Raji (cell line): ENCODE data around the gene GPS1.

Experiments
- POLR2A ChIP-seq: IDR thresholded peaks from 2 replicates; pipeline ENCODE4 v1.6.1; 2011; ENCODE audit warnings: low read depth, low read length, control low read depth; ENCODE audit not compliant: insufficient read depth

The GPS1 gene

DNA sequence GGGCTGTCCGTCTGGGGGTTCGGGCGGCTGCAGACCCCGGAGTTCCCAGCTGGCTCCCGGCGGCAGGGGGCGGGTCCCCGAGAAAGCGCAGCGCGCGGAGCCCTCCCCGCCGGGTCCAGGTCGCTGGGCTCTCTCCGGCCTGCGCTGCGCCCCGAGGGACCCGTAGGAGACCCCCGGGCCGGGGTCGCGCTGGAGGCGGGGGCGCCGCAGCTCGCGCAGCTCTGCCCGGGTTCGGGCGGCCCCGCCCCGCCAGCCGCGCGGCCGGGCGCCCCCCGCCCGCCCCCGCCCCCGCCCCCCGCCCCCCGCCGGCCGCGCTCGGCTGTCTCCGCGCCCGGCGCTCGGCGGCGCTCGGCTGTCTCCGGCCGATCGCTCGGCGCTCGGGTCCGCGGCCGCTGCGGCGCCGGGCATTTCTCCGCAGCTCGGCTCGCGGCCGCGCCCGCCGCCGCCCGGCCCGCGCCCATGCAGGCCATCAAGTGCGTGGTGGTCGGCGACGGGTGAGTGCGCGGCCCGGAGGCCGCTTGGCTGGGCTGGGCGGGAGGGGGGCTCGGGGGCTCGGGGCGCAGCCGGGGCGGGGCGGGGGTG is 20.3 kb upstream of the GPS1 start, which contains the start of gene RAC3:
Gene RAC3, plus strand, starts transcription at position 376 of the 582 bp plus-strand sequence. Its CDS starts 84 bp downstream, at position 460.
- TF ChIP-seq POLR2A = no peak

DNA sequence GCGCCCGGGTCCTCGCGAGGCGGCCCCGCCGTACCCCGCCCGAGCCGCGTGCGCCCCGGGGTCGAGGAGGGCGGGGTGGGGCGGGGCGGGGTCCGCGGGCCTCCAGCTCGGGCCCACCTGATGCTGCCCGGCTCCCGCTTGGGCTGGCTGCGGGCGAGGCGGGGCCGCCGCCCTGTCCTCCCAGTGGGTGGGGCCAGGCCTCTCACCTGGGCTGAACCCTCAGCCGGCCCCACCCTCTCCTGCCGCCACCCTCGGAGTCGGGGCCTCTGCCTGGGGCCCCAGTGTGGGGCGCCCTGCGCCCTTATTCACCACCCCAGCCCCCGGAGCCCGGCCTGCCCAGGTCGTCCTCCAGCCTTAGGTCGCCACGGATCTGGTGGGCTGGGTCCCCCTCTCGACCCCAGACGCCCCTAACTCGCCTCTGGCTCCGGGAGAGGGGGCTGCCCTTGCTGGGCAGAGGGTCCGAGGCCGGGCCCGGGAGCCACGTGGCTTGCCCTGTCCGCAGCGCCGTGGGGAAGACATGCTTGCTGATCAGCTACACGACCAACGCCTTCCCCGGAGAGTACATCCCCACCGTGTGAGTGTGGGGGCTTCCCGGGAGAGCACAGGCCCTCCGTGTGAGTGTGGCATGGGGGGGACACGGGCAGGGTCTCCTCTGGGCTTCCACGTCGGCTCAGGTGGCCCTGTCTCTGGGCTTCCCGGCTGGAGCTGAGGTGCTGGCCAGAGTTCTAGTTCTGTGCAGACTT is 19.6 kb upstream of the GPS1 start:
- TF ChIP-seq POLR2A = no peak

DNA sequence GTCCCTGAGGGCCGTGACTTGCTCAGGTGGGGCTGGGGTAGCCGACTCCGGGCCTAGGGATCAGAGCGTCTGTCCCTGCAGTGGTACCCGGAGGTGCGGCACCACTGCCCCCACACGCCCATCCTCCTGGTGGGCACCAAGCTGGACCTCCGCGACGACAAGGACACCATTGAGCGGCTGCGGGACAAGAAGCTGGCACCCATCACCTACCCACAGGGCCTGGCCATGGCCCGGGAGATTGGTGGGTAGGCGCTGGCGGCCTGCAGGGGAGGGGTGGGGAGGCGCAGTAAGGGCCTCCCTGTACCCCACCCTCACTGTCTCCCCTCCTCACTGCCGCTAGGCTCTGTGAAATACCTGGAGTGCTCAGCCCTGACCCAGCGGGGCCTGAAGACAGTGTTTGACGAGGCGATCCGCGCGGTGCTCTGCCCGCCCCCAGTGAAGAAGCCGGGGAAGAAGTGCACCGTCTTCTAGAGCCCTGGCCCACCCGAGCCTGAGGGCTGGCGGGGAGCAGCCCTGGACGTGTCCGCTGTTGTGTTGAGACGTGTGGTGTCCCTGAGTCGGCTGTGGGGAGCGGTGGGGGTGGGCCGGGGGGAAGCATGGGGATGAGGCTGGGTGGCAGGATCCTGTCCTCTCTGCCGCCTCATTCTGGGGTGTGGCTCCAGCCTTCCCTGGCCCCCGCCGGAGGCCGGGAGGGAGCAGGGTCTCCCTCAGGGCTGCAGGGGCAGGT is 18.2 kb upstream of the GPS1 start:
- no peak for TF ChIP-seq POLR2A

DNA sequence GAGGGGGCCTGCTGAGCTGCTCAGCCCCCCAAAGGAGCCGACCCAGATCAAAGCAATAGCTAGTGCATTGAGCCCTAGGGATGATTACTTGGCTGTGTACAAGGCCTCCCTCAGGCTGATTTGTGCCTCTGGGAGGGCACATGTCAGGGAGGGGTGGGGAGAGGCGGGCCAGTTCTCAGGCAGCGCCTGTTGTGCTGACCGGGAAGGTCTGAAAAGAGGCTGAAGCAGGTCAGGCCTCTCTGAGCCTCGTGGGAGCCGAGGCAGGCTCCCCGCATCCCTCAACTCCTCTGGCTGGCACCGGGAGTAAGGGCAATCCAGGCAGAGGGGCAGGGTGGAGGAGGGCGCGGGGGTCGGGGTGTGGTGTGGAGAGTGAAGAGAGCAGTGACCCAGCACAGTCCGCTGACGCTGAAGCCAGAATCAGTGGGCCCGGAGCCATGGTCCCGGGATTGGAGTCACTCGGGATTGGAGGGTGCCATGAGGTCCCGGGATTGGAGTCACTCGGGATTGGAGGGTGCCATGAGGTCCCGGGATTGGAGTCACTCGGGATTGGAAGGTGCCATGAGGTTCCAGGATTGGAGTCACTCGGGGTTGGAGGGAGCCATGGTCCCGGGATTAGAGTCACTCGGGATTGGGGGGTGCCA is 17.2 kb upstream of the GPS1 start:
- TF ChIP-seq POLR2A = no peak

DNA sequence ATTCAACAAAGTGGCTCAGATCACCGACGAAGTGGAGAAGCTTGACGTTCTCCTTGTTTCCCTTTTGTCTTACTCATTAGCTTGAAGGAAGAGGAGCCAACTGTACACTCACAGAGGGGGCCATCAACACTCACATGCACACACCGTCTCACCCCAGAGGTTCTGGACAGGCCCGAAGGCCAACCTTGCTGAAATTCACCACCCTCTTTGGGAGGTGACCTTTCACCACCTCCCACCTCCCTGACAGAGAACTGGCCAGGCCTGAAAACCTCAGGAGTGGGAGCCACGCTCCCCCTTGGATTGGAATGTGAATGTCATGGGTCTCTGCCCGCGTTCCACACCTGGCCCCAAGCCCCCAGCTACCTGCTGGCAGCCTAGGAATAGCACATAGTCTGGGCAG is 16.2 kb upstream of the GPS1 start:
- TF ChIP-seq POLR2A = no peak

DNA sequence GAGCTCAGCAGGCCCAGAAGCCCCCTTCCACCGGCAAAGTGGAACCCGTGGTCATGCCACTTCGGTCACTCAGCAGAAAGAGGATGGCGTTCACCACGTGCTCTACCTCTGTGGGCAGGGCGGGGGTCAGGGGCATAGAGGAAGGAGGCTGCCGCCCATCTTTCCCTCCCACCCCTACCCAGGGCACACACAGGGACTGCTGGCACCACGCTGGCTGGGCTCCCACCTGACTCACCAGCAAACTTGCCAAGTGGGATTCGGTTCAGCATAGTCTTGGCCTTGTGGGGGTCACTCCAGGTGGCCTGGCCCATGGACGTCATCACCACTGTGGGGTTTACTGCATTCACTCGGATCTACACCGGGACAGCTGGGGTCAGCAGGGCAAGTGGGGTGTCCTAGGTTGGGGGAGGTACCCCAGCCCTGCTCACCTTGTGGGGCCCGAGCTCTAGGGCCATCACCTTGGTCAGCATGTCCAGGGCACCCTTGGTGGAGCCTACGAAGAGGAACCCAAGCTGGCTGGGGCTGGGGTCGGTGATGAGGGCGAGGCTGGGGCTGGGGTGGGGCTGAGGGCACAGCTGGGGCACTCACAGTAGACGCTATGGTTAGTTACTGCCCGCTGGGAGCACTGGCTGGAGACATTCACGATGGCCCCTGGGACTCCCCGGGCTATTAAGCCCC is 15.6 kb upstream of the GPS1 start:
- 0 out of 2 replicates have a peak, but pooled peaks have one; percentile 15 for TF ChIP-seq POLR2A

DNA sequence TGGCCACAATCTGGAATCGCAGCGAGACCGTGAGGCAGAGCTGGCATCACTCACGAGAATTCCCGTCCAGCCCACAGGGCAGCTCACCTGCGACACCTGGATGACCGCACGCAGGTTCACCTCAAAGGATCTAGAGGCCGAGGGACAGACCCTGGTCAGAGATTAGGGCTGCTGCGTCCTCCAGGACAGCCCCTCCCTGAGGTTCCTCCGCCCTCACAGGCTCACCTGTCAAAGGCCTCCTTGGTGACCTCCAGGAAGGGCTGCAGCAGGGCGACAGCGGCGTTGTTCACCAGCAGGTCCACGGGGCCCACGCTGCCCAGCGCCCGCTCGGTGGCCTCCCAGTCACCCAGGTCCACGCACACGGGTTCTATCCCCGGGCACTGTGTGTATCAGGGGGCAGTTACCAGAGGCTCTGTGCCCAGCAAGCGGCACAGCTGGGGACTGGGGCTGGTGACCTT is 15.0 kb upstream of the GPS1 start:
- TF ChIP-seq POLR2A = no peak

DNA sequence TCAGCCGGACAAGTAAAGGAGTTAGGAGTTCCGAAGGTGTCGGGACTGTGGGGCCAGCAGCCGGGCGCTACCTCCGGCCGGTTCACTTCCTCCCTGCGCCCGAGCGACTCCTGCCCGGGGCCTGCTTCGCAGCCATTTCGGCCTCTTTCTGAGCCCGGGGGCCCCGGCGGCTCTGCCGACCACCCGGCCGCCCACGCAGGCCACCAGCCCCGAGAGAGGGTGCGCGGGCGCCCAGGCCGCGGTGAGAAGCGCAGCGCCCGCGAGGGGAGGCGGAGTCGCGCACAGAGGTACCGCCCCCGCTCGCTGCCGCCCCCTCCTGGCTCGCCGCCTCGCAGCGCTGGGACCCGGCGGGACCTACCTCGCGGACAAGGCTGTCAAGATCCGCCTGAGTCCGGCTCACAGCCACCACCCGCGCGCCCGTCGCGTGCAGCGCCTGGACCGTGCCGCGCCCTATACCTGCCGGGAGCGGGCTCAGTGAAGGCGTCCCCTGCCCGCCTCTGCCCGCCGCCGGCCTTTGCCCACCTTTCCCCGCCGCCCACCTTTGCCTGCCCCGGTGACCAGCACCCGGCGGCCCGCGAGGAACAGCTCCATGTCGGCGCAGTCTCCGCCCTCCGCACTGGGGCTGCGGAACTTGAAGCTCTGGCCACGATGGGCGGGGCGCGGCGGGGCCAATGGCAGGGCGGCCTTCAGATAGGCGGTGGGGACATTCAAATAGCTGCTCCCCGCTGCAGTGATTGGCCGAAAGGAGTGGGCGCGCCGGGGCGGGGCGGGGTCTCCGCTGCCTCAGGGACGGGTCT is 14.4 kb upstream of the GPS1 start, which contains the start of gene DCXR:
Gene DCXR, minus strand, starts transcription at position 606 of the 797 bp plus-strand sequence. Its CDS starts 15 bp downstream, at position 591.
- peak; percentile 97 for TF ChIP-seq POLR2A

DNA sequence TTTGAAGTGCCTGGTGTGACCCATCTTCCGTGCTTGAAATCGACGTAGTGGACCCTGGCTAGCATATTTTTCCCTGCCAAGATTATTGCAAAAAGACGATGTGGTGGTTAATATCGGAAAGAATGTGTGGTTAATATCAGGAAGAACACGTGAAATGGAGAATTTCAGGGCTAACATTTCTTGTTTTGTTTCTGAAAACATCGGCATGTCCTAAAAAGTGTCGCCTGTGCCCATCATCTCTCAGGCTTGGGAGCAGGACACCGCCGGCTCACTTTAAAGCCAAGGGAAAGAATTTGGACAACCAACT is 13.9 kb upstream of the GPS1 start:
- TF ChIP-seq POLR2A = no peak

DNA sequence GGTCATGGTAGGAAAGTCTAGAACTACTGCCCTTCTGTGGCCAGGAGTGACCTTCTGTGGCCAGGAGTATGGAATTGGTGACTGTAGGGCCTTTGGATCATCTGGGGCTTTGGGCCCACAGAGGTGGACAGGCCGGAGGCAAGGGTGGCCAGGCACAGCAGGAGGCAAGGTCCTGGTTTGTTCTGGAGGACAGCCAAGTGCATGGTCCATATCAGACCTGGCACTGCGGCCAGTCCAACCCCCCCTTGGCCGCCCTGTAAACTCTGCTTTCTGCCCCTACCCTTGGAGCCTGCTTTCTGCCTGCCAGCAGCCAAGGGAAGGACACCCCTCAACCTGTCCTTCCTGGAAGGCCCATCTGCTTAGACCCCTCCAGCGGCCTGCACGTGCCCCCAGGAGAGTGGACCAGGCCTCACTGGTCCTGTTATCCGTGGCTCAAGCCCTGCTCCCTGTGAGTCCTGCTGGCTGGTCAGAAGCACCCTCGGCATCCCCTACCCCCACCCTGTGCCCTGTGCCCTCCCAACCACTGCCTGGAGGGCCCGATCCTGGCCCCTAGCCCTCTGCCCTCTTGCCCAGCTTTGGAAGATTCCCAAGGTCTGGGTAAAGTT is 11.9 kb upstream of the GPS1 start:
- TF ChIP-seq POLR2A = no peak

DNA sequence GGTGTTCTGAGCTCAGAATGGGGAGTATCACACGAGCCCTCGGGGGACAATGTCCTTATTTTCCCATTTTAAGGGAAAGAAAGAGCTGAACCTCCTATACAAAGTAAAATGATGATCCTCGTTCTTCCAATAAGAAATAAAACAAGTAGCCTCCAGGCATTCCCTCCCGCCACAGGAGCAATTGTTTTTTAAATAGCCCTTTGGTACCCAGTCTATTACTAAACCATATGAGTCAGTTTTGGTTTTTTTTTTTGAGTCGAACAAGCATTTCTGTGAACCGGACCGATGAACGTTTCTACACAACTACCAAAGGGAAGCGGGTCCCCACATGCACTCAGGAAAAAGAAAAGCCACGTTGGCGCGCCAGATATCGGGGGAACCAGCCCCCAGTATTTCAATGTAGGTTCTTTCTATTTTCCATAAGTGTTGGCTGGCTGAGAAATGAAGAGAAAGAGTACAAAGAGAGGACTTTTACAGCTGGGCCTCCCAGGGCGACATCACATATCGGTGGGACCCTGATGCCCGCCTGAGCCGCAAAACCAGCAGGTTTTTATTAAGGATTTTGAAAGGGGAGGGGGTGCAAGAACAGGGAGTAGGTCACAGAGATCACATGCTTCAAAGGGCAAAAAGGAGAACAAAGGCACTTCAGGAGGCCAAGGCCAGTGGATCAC is 10.4 kb upstream of the GPS1 start:
- no peak for TF ChIP-seq POLR2A

DNA sequence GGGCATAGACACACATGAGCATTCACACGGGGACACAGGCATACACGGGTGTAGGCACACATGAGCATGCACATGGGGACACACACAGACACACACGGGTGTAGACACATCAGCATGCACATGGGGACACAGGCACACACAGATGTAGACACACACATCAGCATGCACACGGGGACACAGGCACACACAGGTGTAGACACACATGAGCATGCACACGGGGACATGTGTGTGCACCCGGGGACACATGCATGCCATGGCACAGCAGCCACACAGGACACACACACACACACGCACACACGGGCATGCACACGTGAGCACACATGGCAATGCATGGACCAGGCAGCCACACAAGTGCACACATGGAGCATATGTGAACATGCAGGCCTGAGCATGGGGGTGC is 9.0 kb upstream of the GPS1 start:
- TF ChIP-seq POLR2A = no peak

DNA sequence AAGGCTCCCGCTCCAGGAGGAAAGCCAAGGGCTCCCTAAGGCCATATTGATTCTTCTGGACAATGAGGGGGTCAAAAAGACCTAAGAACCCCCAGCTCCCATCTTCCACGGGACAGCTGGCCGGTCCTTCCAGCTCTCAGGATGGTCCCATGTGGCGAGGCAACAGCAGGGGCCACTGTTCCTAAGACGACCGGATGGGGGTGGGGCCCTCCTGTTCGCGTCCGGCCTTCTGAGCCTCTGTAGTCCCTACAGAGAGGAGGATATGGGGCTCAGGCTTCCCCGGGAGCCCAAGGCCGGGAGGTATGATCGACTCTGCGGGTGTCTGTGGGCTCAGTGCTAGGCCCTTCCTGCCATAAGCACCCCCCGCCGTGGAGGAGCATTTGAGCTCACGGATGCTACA is 8.2 kb upstream of the GPS1 start:
- no peak for TF ChIP-seq POLR2A
